GM12878 (cell line): Measurements from ENCODE around the gene LRRC53.

Experiments used
- CHD1 ChIP-seq: IDR thresholded peaks from 2 replicates; pipeline ENCODE4 v1.6.1; 2012; ENCODE audit warnings: low read depth, low read length, improper control_type of control experiment
- EZH2 ChIP-seq: IDR thresholded peaks from 2 replicates; pipeline ENCODE4 v1.6.1; 2012; ENCODE audit warnings: low read depth, mild to moderate bottlenecking, control low read depth, inconsistent platforms, low read length, borderline replicate concordance; ENCODE audit not compliant: control insufficient read depth
- HDAC2 ChIP-seq: fragments of 200-600 bp; sonication (generic); IDR thresholded peaks from 2 replicates; pipeline ENCODE4 v1.6.1; 2017
- SPI1 ChIP-seq: IDR thresholded peaks from 2 replicates; pipeline ENCODE4 v1.6.1; 2011; ENCODE audit warnings: low read depth, mild to moderate bottlenecking, low read length, moderate library complexity, borderline replicate concordance; ENCODE audit not compliant: insufficient read depth
- YBX1 ChIP-seq: fragments of 450-650 bp; IDR thresholded peaks from 2 replicates; pipeline ENCODE4 v1.6.1; 2016; ENCODE audit warnings: antibody characterized with exemption
- TF ChIP-seq, protein P1 (sequence below), 3 experiments: IDR thresholded peaks in 2 of 3; conservative IDR thresholded peaks in 1 of 3; 2 replicates each; pipeline ENCODE4 v1.5.1; 2011; ENCODE audit warnings: low read depth in 3 of 3, low read length in 3 of 3, mild to moderate bottlenecking in 3 of 3, control low read depth in 2 of 3, moderate library complexity in 2 of 3, inconsistent platforms in 1 of 3, mixed read lengths in 1 of 3; ENCODE audit not compliant: control insufficient read depth in 2 of 3, insufficient read depth in 1 of 3; ENCODE audit errors: extremely low read depth in 1 of 3
- TF ChIP-seq, protein P2 (sequence below): fragments of 450-650 bp; IDR thresholded peaks from 2 replicates; pipeline ENCODE4 v1.6.1; 2017; ENCODE audit warnings: mild to moderate bottlenecking, low read depth, inconsistent platforms; ENCODE audit not compliant: poor library complexity, severe bottlenecking
- TF ChIP-seq, protein P3 (sequence below): IDR thresholded peaks from 2 replicates; pipeline ENCODE4 v1.6.1; 2011; ENCODE audit warnings: low read depth, low read length, improper control_type of control experiment, borderline replicate concordance
- TF ChIP-seq, protein P4 (sequence below): IDR thresholded peaks from 2 replicates; pipeline ENCODE4 v1.6.1; 2011; ENCODE audit warnings: borderline replicate concordance, low read depth, mild to moderate bottlenecking, moderate library complexity, mixed read lengths, low read length; ENCODE audit not compliant: insufficient read depth; ENCODE audit errors: extremely low read length

DNA sequence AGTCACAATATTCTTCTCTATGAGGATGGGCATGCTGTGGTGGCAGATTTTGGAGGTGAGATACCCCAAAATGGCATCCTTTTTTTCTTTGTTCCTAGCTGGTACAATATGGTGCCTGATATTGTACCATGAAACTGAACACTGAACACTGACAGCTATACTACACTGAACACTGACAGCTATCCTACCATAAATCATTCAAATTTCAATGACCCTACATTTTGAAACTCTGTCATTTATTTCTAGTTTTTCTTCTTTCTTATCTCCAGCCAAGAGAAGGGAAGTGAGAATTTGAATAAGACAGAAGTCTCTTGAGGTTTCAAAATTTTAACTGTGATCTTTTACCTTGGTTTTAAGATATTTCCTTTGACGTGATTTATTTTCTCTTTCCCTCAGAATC, 76.3 kb downstream of the LRRC53 start:
- TF ChIP-seq, protein P1, sequence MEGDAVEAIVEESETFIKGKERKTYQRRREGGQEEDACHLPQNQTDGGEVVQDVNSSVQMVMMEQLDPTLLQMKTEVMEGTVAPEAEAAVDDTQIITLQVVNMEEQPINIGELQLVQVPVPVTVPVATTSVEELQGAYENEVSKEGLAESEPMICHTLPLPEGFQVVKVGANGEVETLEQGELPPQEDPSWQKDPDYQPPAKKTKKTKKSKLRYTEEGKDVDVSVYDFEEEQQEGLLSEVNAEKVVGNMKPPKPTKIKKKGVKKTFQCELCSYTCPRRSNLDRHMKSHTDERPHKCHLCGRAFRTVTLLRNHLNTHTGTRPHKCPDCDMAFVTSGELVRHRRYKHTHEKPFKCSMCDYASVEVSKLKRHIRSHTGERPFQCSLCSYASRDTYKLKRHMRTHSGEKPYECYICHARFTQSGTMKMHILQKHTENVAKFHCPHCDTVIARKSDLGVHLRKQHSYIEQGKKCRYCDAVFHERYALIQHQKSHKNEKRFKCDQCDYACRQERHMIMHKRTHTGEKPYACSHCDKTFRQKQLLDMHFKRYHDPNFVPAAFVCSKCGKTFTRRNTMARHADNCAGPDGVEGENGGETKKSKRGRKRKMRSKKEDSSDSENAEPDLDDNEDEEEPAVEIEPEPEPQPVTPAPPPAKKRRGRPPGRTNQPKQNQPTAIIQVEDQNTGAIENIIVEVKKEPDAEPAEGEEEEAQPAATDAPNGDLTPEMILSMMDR (IDR thresholded peaks at IDR 0.05 in 2 of 3, conservative IDR thresholded peaks at IDR 0.05 in 1 of 3; ENCODE audit: control insufficient read depth in 2 of 3, extremely low read depth in 1 of 3, insufficient read depth in 1 of 3, low read depth in 3 of 3, low read length in 3 of 3), result no peak
- TF ChIP-seq, protein P2, sequence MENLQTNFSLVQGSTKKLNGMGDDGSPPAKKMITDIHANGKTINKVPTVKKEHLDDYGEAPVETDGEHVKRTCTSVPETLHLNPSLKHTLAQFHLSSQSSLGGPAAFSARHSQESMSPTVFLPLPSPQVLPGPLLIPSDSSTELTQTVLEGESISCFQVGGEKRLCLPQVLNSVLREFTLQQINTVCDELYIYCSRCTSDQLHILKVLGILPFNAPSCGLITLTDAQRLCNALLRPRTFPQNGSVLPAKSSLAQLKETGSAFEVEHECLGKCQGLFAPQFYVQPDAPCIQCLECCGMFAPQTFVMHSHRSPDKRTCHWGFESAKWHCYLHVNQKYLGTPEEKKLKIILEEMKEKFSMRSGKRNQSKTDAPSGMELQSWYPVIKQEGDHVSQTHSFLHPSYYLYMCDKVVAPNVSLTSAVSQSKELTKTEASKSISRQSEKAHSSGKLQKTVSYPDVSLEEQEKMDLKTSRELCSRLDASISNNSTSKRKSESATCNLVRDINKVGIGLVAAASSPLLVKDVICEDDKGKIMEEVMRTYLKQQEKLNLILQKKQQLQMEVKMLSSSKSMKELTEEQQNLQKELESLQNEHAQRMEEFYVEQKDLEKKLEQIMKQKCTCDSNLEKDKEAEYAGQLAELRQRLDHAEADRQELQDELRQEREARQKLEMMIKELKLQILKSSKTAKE, result no peak
- TF ChIP-seq, protein P3, sequence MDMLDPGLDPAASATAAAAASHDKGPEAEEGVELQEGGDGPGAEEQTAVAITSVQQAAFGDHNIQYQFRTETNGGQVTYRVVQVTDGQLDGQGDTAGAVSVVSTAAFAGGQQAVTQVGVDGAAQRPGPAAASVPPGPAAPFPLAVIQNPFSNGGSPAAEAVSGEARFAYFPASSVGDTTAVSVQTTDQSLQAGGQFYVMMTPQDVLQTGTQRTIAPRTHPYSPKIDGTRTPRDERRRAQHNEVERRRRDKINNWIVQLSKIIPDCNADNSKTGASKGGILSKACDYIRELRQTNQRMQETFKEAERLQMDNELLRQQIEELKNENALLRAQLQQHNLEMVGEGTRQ, result no peak
- no peak for TF ChIP-seq CHD1
- TF ChIP-seq, protein P4, sequence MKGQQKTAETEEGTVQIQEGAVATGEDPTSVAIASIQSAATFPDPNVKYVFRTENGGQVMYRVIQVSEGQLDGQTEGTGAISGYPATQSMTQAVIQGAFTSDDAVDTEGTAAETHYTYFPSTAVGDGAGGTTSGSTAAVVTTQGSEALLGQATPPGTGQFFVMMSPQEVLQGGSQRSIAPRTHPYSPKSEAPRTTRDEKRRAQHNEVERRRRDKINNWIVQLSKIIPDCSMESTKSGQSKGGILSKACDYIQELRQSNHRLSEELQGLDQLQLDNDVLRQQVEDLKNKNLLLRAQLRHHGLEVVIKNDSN, result no peak
- TF ChIP-seq YBX1, result no peak
- no peak; the same call in 1 of the 2 replicates for TF ChIP-seq SPI1
- no peak for TF ChIP-seq EZH2
- no peak for TF ChIP-seq HDAC2
